K562 (cell line): Measurements from ENCODE around the gene PSMA6. TPM values are rescaled to one million over a fixed set of nuclear protein-coding genes. Genes with fewer than 3 reads are reported as not detected.

ENCODE experiments used
- ATAC-seq: fragments of 200-7000 bp; cut with Tn5 transposase; 3 replicates; pipeline ENCODE4 v1.9.1; 2020; ENCODE audit warnings: moderate library complexity
- BruUV-seq: library from RNA; stranded (reverse); fragments of 400-500 nt; replicated peaks from 2 replicates; lab custom pipeline; 2021; lab: Mats Ljungman, UMichigan
- CTCF ChIA-PET: fragments of 300-600 bp; formaldehyde crosslinking; extraction: SDS; loops from one replicate; lab custom pipeline; 2021; ENCODE audit warnings: low intra/inter-chr PET ratio; lab: Yijun Ruan, JAX
- POLR2A ChIA-PET: fragments of 300-600, 350-650 bp; sonication (Branson Sonifier 250); formaldehyde crosslinking; extraction: SDS; loops from one replicate; lab custom pipeline; 2021; ENCODE audit warnings: antibody characterized with exemption, inconsistent platforms; lab: Yijun Ruan, JAX
- DNase-seq, 4 experiments: peaks; one replicate each; pipeline versions ENCODE4 v3.0.0 to v3.0.0-alpha.2; 2011 to 2018; ENCODE audit warnings: low spot score in 3 of 4, mixed read lengths in 3 of 4; ENCODE audit errors: extremely low read depth in 1 of 4
- FAIRE-seq: peaks from 2 replicates; lab custom pipeline; 2011; peaks lifted over from hg19 to GRCh38; lab: Jason Lieb, UNC
- H2AFZ ChIP-seq: 2 replicates; pipeline ENCODE4 v1.6.0; 2011; ENCODE audit warnings: low read depth, low read length, control low read depth, inconsistent platforms
- H3K27ac ChIP-seq: fragments of 200-600 bp; 3 replicates; pipeline ENCODE4 v1.8.0; 2011; ENCODE audit warnings: low read depth, mild to moderate bottlenecking, control low read depth, inconsistent platforms, low read length, moderate library complexity, mixed read lengths; ENCODE audit errors: extremely low read depth
- H3K27me3 ChIP-seq, 2 experiments: fragments of 300-600 bp in 1 of 2; 2 replicates in 1 of 2; 3 replicates in 1 of 2; pipeline versions ENCODE4 v1.6.0 to v1.8.0; 2011; ENCODE audit warnings: inconsistent platforms in 2 of 2, low read length in 2 of 2, mild to moderate bottlenecking in 1 of 2, mixed read lengths in 1 of 2, moderate library complexity in 1 of 2; ENCODE audit not compliant: control insufficient read depth in 2 of 2, insufficient read depth in 2 of 2
- H3K36me3 ChIP-seq: fragments of 300-600 bp; 3 replicates; pipeline ENCODE4 v1.8.0; 2011; ENCODE audit warnings: mild to moderate bottlenecking, low read length, inconsistent platforms; ENCODE audit not compliant: control insufficient read depth, insufficient read depth
- H3K4me1 ChIP-seq, 2 experiments: fragments of 200-600 bp in 1 of 2; replicated peaks in 1 of 2; 2 replicates in 1 of 2; 3 replicates in 1 of 2; pipeline versions ENCODE4 v1.5.1 to v1.8.0; 2011; ENCODE audit warnings: inconsistent platforms in 2 of 2, low read length in 2 of 2, mild to moderate bottlenecking in 1 of 2, mixed read lengths in 1 of 2, moderate library complexity in 1 of 2; ENCODE audit not compliant: control insufficient read depth in 2 of 2, insufficient read depth in 2 of 2
- H3K4me2 ChIP-seq: 2 replicates; pipeline ENCODE4 v1.6.1; 2011; ENCODE audit warnings: low read length, control low read depth, inconsistent platforms, mixed read lengths; ENCODE audit not compliant: insufficient read depth
- H3K4me3 ChIP-seq: fragments of 200-600 bp; sonication (generic), shearing (Covaris generic); 2 replicates; pipeline ENCODE4 v1.5.1; 2016; ENCODE audit warnings: control low read depth, inconsistent platforms
- H3K79me2 ChIP-seq: fragments of 200-600 bp; 3 replicates; pipeline ENCODE4 v1.8.0; 2011; ENCODE audit warnings: low read length, inconsistent platforms; ENCODE audit not compliant: control insufficient read depth, insufficient read depth
- H3K9ac ChIP-seq, 2 experiments: 2 replicates each; pipeline versions ENCODE4 v1.6.0 to v1.6.1; 2011; ENCODE audit warnings: low read depth in 2 of 2, low read length in 2 of 2, control low read depth in 1 of 2, inconsistent platforms in 1 of 2, mild to moderate bottlenecking in 1 of 2, mixed read lengths in 1 of 2; ENCODE audit not compliant: insufficient read depth in 1 of 2
- H3K9me1 ChIP-seq: one replicate; pipeline ENCODE4 v1.6.0; 2011; ENCODE audit warnings: inconsistent platforms, mild to moderate bottlenecking, low read length, moderate library complexity; ENCODE audit not compliant: control insufficient read depth, insufficient read depth
- H3K9me3 ChIP-seq: replicated peaks from 2 replicates; pipeline ENCODE4 v1.5.1; 2011; ENCODE audit warnings: low read depth, low read length, inconsistent platforms; ENCODE audit not compliant: control insufficient read depth, insufficient read depth
- H4K20me1 ChIP-seq: replicated peaks from 2 replicates; pipeline ENCODE4 v1.6.1; 2011; ENCODE audit warnings: low read length, inconsistent platforms, mixed read lengths; ENCODE audit not compliant: control insufficient read depth, insufficient read depth
- KDM1A ChIP-seq, 2 experiments: fragments of 450-650 bp; IDR thresholded peaks; 2 replicates each; pipeline ENCODE4 v1.6.1; 2016; ENCODE audit warnings: mild to moderate bottlenecking in 2 of 2
- MYNN ChIP-seq, 2 experiments: sonication (generic); formaldehyde crosslinking in 1 of 2; IDR thresholded peaks; 2 replicates each; pipeline versions ENCODE4 v1.5.0 to v1.6.1; 2016 to 2020; ENCODE audit warnings: antibody characterized with exemption in 1 of 2, missing genetic modification reagents in 1 of 2
- SMAD3 ChIP-seq: fragments of 450-650 bp; formaldehyde crosslinking; conservative IDR thresholded peaks from 2 replicates; pipeline ENCODE4 v1.4.0; 2020; ENCODE audit warnings: mild to moderate bottlenecking
- SP2 ChIP-seq: IDR thresholded peaks from 2 replicates; pipeline ENCODE4 v1.6.1; 2011; ENCODE audit warnings: mild to moderate bottlenecking, low read depth, low read length, moderate library complexity; ENCODE audit not compliant: poor library complexity, severe bottlenecking; ENCODE audit errors: extremely low read depth
- WGBS: fragments of 100-300 bp; shearing (Covaris generic); methylation state at CpG from one replicate; pipeline ENCODE4 v1.1.6; 2016; ENCODE audit warnings: low coverage, mixed read lengths; ENCODE audit not compliant: insufficient coverage; ENCODE audit errors: missing lambda C conversion rate; 5-methylcytosine and 5-hydroxymethylcytosine counted together
- in situ Hi-C: fragments of 300-500 bp; cut with MboI; formaldehyde crosslinking; loops from 4 replicates; pipeline ENCODE4 v1.15.0; 2018; ENCODE audit warnings: inconsistent platforms, mixed read lengths
- intact Hi-C: fragments of 100-400 bp; cut with micrococcal nuclease; formaldehyde crosslinking; loops from 2 replicates; pipeline ENCODE4 v1.14.2; 2022
- polyA plus RNA-seq, 8 experiments: library from polyadenylated mRNA; depleted of rRNA in 4 of 8; stranded (reverse) in 5 of 8; unstranded in 3 of 8; fragments of >200 nt; fragmentation: Nextera tagmentation in 2 of 8; fragmentation: Illumina TruSeq in 1 of 8; extraction: Ambion mirVana in 2 of 8; extraction: Trizol in 1 of 8; gene quantifications; 2 replicates each; pipeline versions ENCODE4 v1.2.1 to v1.2.3, GENCODE V29; 2011 to 2014; ENCODE audit warnings: inconsistent platforms in 1 of 8, missing spikeins in 1 of 8
- total RNA-seq, 7 experiments: library from RNA; depleted of rRNA in 6 of 7; stranded (reverse); fragments of >200 nt in 6 of 7; fragmentation: Illumina TruSeq in 2 of 7; extraction: Trizol in 2 of 7; gene quantifications; 2 replicates each; pipeline versions ENCODE4 v1.2.1 to v1.2.3, GENCODE V29; 2011 to 2021; ENCODE audit warnings: low replicate concordance in 1 of 7

Gene PSMA6
- total and polyA plus RNA-seq, 9 of the 15 experiments (the other 6 are each of a cell fraction or from before 2014, with no cell fraction given), result 210 to 952 (median 288) TPM

DNA sequence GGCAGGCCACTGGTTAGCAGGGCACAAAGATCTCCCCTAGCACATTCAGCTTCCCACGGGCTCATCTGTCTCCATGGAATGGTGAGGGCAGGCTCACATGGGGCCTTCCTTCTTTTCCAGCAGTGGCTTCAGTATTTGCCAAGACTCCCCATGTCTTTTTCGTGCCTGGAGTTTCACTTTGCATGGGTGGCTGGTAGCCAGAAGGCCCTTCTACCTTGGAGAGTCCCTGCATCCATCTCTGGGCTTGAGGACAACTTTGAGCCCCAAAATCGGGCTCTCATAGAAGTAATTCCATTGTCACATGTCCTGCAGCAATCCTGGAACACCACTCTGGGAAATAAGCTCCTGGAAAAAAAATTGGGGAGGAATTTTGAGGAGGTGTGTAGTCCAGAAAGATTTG is 70.3 kb downstream of the PSMA6 start:
- no peak overlapping the region for H3K4me2 ChIP-seq
- 50% methylated on average over 3 of the region's 3 CpGs for WGBS
- H3K36me3 ChIP-seq, result no peaks in the 10 kb centered on the region
- CTCF ChIA-PET, result no interaction called here
- in situ Hi-C loops, result no loop called here
- no peaks in the 10 kb centered on the region; a peak in 1 of 5 replicates for H3K27me3 ChIP-seq
- H3K79me2 ChIP-seq, result no peaks in the 10 kb centered on the region; the same call in 2 of the 3 replicates
- H3K9me1 ChIP-seq, result no peaks in the 10 kb centered on the region
- POLR2A ChIA-PET, result no interaction called here
- no peak overlapping the region for H3K9ac ChIP-seq
- BruUV-seq, result no TSS peak
- H3K9me3 ChIP-seq, result no peaks in the 10 kb centered on the region
- H3K4me3 ChIP-seq, result no peak overlapping the region
- no peak for FAIRE-seq
- no peak for DNase-seq
- intact Hi-C loops, result no loop called here
- ATAC-seq, result no peak
- H2AFZ ChIP-seq, result 0 out of 2 replicates have a peak overlapping the region, but pooled peaks have one; percentile 32
- no peak overlapping the region for H3K27ac ChIP-seq
- peaks cover 30 to 41% of the 10 kb centered on the region in 2 experiments for H3K4me1 ChIP-seq
- TF ChIP-seq SP2, result no peak
- H4K20me1 ChIP-seq, result no peaks in the 10 kb centered on the region

DNA sequence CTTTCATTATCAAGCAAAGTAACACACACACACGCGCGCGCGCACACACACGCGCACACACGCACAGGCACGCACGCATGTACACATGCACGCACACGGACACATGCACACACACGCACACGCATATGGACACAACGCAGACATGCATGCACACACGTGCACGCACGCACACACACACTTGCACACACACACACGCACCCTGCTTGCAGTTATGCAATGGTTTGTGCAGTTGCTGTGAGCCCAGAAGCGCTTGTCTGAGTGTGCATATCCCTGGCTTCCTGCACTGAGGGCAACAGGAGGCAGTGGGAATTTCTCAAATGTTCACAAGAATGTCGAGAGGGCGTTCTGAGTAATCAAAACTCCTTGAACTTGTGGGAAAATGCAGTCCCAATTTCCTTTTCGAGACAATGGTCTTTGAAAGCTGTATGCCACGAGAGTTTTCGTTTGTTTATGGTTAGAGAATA is 70.8 kb downstream of the PSMA6 start:
- ChIA-PET CTCF (no interaction called here), POLR2A (no interaction called here)
- Histone ChIP-seq H2AFZ (0 out of 2 replicates have a peak overlapping the region, but pooled peaks have one; percentile 44), H3K36me3 (no peaks in the 10 kb centered on the region), H3K79me2 (no peaks in the 10 kb centered on the region; the same call in 2 of the 3 replicates), H4K20me1 (no peaks in the 10 kb centered on the region), H3K9me3 (no peaks in the 10 kb centered on the region), H3K9me1 (no peaks in the 10 kb centered on the region), H3K27ac (no peak overlapping the region), H3K27me3 (no peaks in the 10 kb centered on the region; a peak in 1 of 5 replicates), H3K4me3 (no peak overlapping the region), H3K4me1 (peaks cover 35 to 41% of the 10 kb centered on the region in 2 experiments), H3K4me2 (no peak overlapping the region), H3K9ac (no peak overlapping the region)
- ATAC-seq (no peak), DNase-seq (no peak), FAIRE-seq (no peak)
- BruUV-seq, result no TSS peak
- in situ Hi-C loops (no loop called here), intact Hi-C loops (no loop called here)
- WGBS, result 88% methylated on average over 22 of the region's 25 CpGs
- TF ChIP-seq MYNN (IDR thresholded peaks at IDR 0.05) (0 out of 2 replicates have a peak, but pooled peaks have one; percentile 22), MYNN (CRISPR knock-in tag; IDR thresholded peaks at IDR 0.05) (no peak), SMAD3 (CRISPR knock-in tag) (no peak), KDM1A (IDR thresholded peaks at IDR 0.05) (peak in 1 of 2 experiments; percentile 42; a peak in 1 of 4 replicates)
